SK-N-SH (cell line): ENCODE data around the gene SYTL4. TPM values are rescaled to one million over a fixed set of nuclear protein-coding genes. Genes with fewer than 3 reads are reported as not detected.
A peak's percentile ranks its signal among the peaks of the same experiment; 100 is the strongest.

ENCODE experiments used
- CTCF ChIA-PET: fragments of 300-600, 350-600 bp; formaldehyde crosslinking; extraction: SDS; loops from one replicate; lab custom pipeline; 2021; lab: Yijun Ruan, JAX
- POLR2A ChIA-PET: fragments of 350-600 bp; sonication (Branson Sonifier 250); formaldehyde crosslinking; extraction: SDS; loops from one replicate; lab custom pipeline; 2020; ENCODE audit warnings: antibody characterized with exemption, inconsistent platforms; lab: Yijun Ruan, JAX
- DNase-seq: peaks from one replicate; pipeline ENCODE4 v3.0.0; 2012
- H2AFZ ChIP-seq: fragments of 200-600 bp; sonication (generic); 2 replicates; pipeline ENCODE4 v1.8.1; 2016; ENCODE audit warnings: antibody characterized with exemption, mild to moderate bottlenecking, low read depth
- H3F3A ChIP-seq: fragments of 200-600 bp; sonication (generic); replicated peaks from 2 replicates; pipeline ENCODE3; 2016; ENCODE audit warnings: antibody characterized with exemption, mild to moderate bottlenecking; ENCODE audit not compliant: insufficient read depth
- H3K27ac ChIP-seq, 2 experiments: fragments of 200-500 bp in 1 of 2; fragments of 200-600 bp in 1 of 2; sonication (Bioruptor generic) in 1 of 2; sonication (generic), shearing (Covaris generic) in 1 of 2; 2 replicates each; pipeline versions ENCODE4 v1.5.1 to v1.6.1; 2014 to 2016; ENCODE audit warnings: low read depth in 2 of 2, inconsistent platforms in 1 of 2, low read length in 1 of 2, mild to moderate bottlenecking in 1 of 2, mixed read lengths in 1 of 2
- H3K27me3 ChIP-seq: fragments of 200-600 bp; sonication (generic), shearing (Covaris generic); 2 replicates; pipeline ENCODE4 v1.6.1; 2016; ENCODE audit warnings: mixed run types; ENCODE audit not compliant: insufficient read depth
- H3K36me3 ChIP-seq, 2 experiments: fragments of 200-500 bp in 1 of 2; fragments of 200-600 bp in 1 of 2; sonication (Bioruptor generic) in 1 of 2; sonication (generic) in 1 of 2; replicated peaks in 1 of 2; 2 replicates each; pipeline versions ENCODE3 to v1.5.1; 2014 to 2016; ENCODE audit warnings: low read length in 1 of 2, mild to moderate bottlenecking in 1 of 2; ENCODE audit not compliant: insufficient read depth in 2 of 2, control insufficient read depth in 1 of 2
- H3K4me1 ChIP-seq, 2 experiments: fragments of 200-500 bp in 1 of 2; fragments of 200-600 bp in 1 of 2; sonication (Bioruptor generic) in 1 of 2; sonication (generic), shearing (Covaris generic) in 1 of 2; 2 replicates each; pipeline versions ENCODE4 v1.5.1 to v1.6.1; 2014 to 2016; ENCODE audit warnings: low read depth in 1 of 2, low read length in 1 of 2, mixed run types in 1 of 2; ENCODE audit not compliant: insufficient read depth in 2 of 2, control insufficient read depth in 1 of 2
- H3K4me2 ChIP-seq: fragments of 200-600 bp; sonication (generic), shearing (Covaris generic); 2 replicates; pipeline ENCODE4 v1.6.1; 2017; ENCODE audit warnings: mixed run types
- H3K4me3 ChIP-seq, 2 experiments: fragments of 200-500 bp in 1 of 2; fragments of 200-600 bp in 1 of 2; sonication (Bioruptor generic) in 1 of 2; sonication (generic), shearing (Covaris generic) in 1 of 2; 2 replicates each; pipeline versions ENCODE4 v1.5.1 to v1.8.1; 2014 to 2016; ENCODE audit warnings: low read depth in 2 of 2, inconsistent platforms in 1 of 2, low read length in 1 of 2, mild to moderate bottlenecking in 1 of 2, mixed read lengths in 1 of 2, moderate library complexity in 1 of 2
- H3K79me2 ChIP-seq: fragments of 200-600 bp; sonication (generic); 2 replicates; pipeline ENCODE4 v1.8.1; 2017; ENCODE audit warnings: mild to moderate bottlenecking; ENCODE audit not compliant: insufficient read depth
- H3K9ac ChIP-seq: fragments of 200-600 bp; sonication (generic); 2 replicates; pipeline ENCODE4 v1.6.1; 2017; ENCODE audit warnings: mixed run types
- H3K9me2 ChIP-seq: fragments of 200-600 bp; sonication (generic); 2 replicates; pipeline ENCODE4 v1.6.1; 2017; ENCODE audit warnings: mixed run types
- H3K9me3 ChIP-seq: fragments of 200-600 bp; sonication (generic); 2 replicates; pipeline ENCODE4 v1.6.1; 2017; ENCODE audit warnings: mixed run types, mild to moderate bottlenecking, moderate library complexity
- H4K20me1 ChIP-seq: fragments of 200-600 bp; sonication (generic); 2 replicates; pipeline ENCODE4 v1.6.1; 2017; ENCODE audit warnings: mild to moderate bottlenecking, mixed run types; ENCODE audit not compliant: insufficient read depth
- CHD2 ChIP-seq: fragments of 150-350 bp; IDR thresholded peaks from 2 replicates; pipeline ENCODE4 v1.6.1; 2018; ENCODE audit warnings: low read length; ENCODE audit not compliant: partially characterized antibody
- CTCF ChIP-seq: fragments of 200-600 bp; sonication (generic); IDR thresholded peaks from 2 replicates; pipeline ENCODE4 v1.6.1; 2017; ENCODE audit warnings: antibody characterized with exemption, mild to moderate bottlenecking, moderate library complexity
- MAX ChIP-seq: IDR thresholded peaks from 2 replicates; pipeline ENCODE4 v1.4.0; 2012; ENCODE audit warnings: low read depth
- MEF2A ChIP-seq: IDR thresholded peaks from 2 replicates; pipeline ENCODE4 v1.4.0; 2012; ENCODE audit warnings: low read depth, borderline replicate concordance
- RXRA ChIP-seq: IDR thresholded peaks from 2 replicates; pipeline ENCODE4 v1.4.0; 2012; ENCODE audit warnings: low read depth, mild to moderate bottlenecking, borderline replicate concordance
- TCF12 ChIP-seq: IDR thresholded peaks from 2 replicates; pipeline ENCODE4 v1.4.0; 2012
- ZBTB33 ChIP-seq: IDR thresholded peaks from 2 replicates; pipeline ENCODE4 v1.4.0; 2012; ENCODE audit warnings: low read depth, borderline replicate concordance
- WGBS: methylation state at CpG from one replicate; pipeline ENCODE4 v1.1.6; 2017; ENCODE audit warnings: low lambda C conversion rate; 5-methylcytosine and 5-hydroxymethylcytosine counted together
- polyA plus RNA-seq, 3 experiments: library from polyadenylated mRNA; depleted of rRNA; stranded (reverse); fragments of >200 nt; gene quantifications; 2 replicates each; pipeline ENCODE4 v1.2.3, GENCODE V29; 2012
- TF ChIP-seq, protein P1 (sequence below): IDR thresholded peaks from 2 replicates; pipeline ENCODE4 v1.4.0; 2012; ENCODE audit warnings: low read depth, borderline replicate concordance
- TF ChIP-seq, protein P2 (sequence below): IDR thresholded peaks from 2 replicates; pipeline ENCODE4; 2012

SYTL4 gene
- polyA plus RNA-seq, 1 of the 3 experiments (the other 2 are of a cell fraction) = 2.3 TPM

DNA sequence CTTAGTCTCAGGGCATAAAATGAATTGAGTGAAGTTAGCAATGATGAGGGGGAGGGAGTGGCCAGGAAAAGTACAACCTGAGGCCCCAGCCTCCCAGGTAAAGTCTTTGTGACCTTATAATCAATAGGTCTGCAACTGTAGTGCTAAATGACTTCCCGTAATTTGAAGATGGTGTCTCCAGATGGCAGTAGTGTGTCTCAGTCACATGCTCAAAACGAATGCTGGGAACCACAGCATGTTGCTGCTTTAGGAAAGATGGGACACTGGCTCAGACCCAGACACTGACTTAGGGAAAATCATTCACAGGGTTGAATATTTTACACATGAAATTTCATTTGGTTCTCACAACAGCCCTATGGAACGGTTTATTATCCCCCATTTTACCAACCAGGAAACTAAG is 77.7 kb downstream of the SYTL4 start:
- Histone ChIP-seq H3K27ac (no peak overlapping the region), H3K4me1 (no peaks in the 10 kb centered on the region), H3K9me2 (no peaks in the 10 kb centered on the region), H3K9ac (no peak overlapping the region), H3K36me3 (no peaks in the 10 kb centered on the region), H3F3A (no peaks in the 10 kb centered on the region), H3K4me3 (no peak overlapping the region), H3K9me3 (no peaks in the 10 kb centered on the region), H2AFZ (no peak overlapping the region), H3K79me2 (no peaks in the 10 kb centered on the region), H4K20me1 (no peaks in the 10 kb centered on the region), H3K27me3 (no peaks in the 10 kb centered on the region), H3K4me2 (no peak overlapping the region)
- peak; percentile 21 for DNase-seq
- CTCF ChIA-PET = interaction anchor here (0.6 to 2.8 kb wide), 8 partner anchors 9 to 579 kb away, joined by 3 to 18 read pairs (median 8); partner anchors contain the start of genes SRPX2 and TSPAN6
- POLR2A ChIA-PET = interaction anchor here (0.9 kb wide), 1 partner anchor 18 kb away, joined by 3 read pairs; the partner anchor contains the start of gene TSPAN6
- 19% methylated on average over 3 of the region's 3 CpGs for WGBS
- TF ChIP-seq MAX (peak; percentile 26; the same call in 1 of the 2 replicates), CTCF (peak; percentile 42), ZBTB33 (no peak), RXRA (no peak)
- TF ChIP-seq, protein P1, sequence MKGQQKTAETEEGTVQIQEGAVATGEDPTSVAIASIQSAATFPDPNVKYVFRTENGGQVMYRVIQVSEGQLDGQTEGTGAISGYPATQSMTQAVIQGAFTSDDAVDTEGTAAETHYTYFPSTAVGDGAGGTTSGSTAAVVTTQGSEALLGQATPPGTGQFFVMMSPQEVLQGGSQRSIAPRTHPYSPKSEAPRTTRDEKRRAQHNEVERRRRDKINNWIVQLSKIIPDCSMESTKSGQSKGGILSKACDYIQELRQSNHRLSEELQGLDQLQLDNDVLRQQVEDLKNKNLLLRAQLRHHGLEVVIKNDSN = peak; percentile 72; the same call in 1 of the 2 replicates

- Histone ChIP-seq H3K79me2 (no peaks in the 10 kb centered on the region), H3F3A (no peaks in the 10 kb centered on the region), H3K27me3 (no peaks in the 10 kb centered on the region), H3K4me2 (no peak overlapping the region), H3K9ac (no peak overlapping the region), H3K4me3 (no peak overlapping the region), H4K20me1 (no peaks in the 10 kb centered on the region), H3K27ac (no peak overlapping the region), H3K36me3 (no peaks in the 10 kb centered on the region), H3K9me2 (no peaks in the 10 kb centered on the region), H2AFZ (no peak overlapping the region), H3K9me3 (no peaks in the 10 kb centered on the region), H3K4me1 (no peaks in the 10 kb centered on the region)
- WGBS = 63% methylated on average over 2 of the region's 2 CpGs
- CTCF ChIA-PET = interaction anchor here (1.0 to 2.8 kb wide), 4 partner anchors 16 to 116 kb away, joined by 3 to 18 read pairs (median 9); partner anchors contain the start of gene TSPAN6
- TF ChIP-seq MEF2A (no peak), CHD2 (no peak), TCF12 (no peak)
- TF ChIP-seq, protein P1 = no peak
- TF ChIP-seq, protein P2, sequence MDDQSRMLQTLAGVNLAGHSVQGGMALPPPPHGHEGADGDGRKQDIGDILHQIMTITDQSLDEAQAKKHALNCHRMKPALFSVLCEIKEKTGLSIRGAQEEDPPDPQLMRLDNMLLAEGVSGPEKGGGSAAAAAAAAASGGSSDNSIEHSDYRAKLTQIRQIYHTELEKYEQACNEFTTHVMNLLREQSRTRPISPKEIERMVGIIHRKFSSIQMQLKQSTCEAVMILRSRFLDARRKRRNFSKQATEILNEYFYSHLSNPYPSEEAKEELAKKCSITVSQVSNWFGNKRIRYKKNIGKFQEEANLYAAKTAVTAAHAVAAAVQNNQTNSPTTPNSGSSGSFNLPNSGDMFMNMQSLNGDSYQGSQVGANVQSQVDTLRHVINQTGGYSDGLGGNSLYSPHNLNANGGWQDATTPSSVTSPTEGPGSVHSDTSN = no peak
- no peak for DNase-seq
- POLR2A ChIA-PET = no interaction called here
These were observed 79.7 kb downstream of the SYTL4 start for GRCh38 chrX:100652266-100652665.
